C4-2B (cell line): ENCODE measurements around the gene BCL2L11.

Experiments used
- CTCF ChIP-seq: fragments of 450-650 bp; conservative IDR thresholded peaks from 2 replicates; pipeline ENCODE4 v1.5.1; 2017; ENCODE audit warnings: mild to moderate bottlenecking
- ZFX ChIP-seq: fragments of 450-650 bp; IDR thresholded peaks from 2 replicates; pipeline ENCODE4 v1.6.1; 2017

GRCh38 chr2:111182121-111182520 is 61.4 kb downstream of the BCL2L11 start:
- no peak for TF ChIP-seq CTCF
- TF ChIP-seq ZFX: no peak
